AG04450 (cell line): ENCODE results near the gene PROKR1. TPM values are rescaled to one million over a fixed set of nuclear protein-coding genes. Genes with fewer than 3 reads are reported as not detected.
"Not testable (repeated sequence)": the region's sequence is repeated elsewhere in the genome, so short reads cannot be mapped to it uniquely, and the experiment has no call there.

Experiments used
- CTCF ChIA-PET: fragments of 300-600, 350-600 bp; formaldehyde crosslinking; extraction: SDS; loops from one replicate; lab custom pipeline; 2022; ENCODE audit warnings: antibody characterized with exemption, inconsistent platforms; lab: Charles Lee
- POLR2A ChIA-PET: fragments of 350-600 bp; formaldehyde crosslinking; extraction: SDS; loops from one replicate; lab custom pipeline; 2021; ENCODE audit warnings: antibody characterized with exemption, inconsistent platforms; lab: Yijun Ruan, JAX
- DNase-seq: peaks from one replicate; pipeline ENCODE4 v3.0.0-alpha.2; 2011; ENCODE audit warnings: low read depth, low spot score
- H3K27ac ChIP-seq: one replicate; pipeline ENCODE4 v1.5.1; 2012; ENCODE audit warnings: low read depth, low read length, control low read depth
- H3K27me3 ChIP-seq: one replicate; pipeline ENCODE4 v1.6.0; 2012; ENCODE audit warnings: low read length; ENCODE audit not compliant: control insufficient read depth, insufficient read depth
- H3K4me3 ChIP-seq: 2 replicates; pipeline ENCODE4 v1.5.1; 2011; ENCODE audit warnings: mild to moderate bottlenecking, low read depth, low read length, control low read depth
- H3K9me3 ChIP-seq: 2 replicates; pipeline ENCODE4 v1.5.1; 2012; ENCODE audit warnings: low read length; ENCODE audit not compliant: control insufficient read depth, insufficient read depth
- polyA plus RNA-seq: library from polyadenylated mRNA; depleted of rRNA; stranded (reverse); fragments of >200 nt; gene quantifications from 2 replicates; pipeline ENCODE4 v1.2.3, GENCODE V29; 2011
- TF ChIP-seq, protein P1 (sequence below): IDR thresholded peaks from 2 replicates; pipeline ENCODE4 v1.5.1; 2011; ENCODE audit warnings: low read depth, low read length, control low read depth, inconsistent platforms

Gene PROKR1
- polyA plus RNA-seq, 1 experiment, result not detected

- Histone ChIP-seq H3K27ac (no peak overlapping the region), H3K4me3 (no peak overlapping the region), H3K9me3 (no peaks in the 10 kb centered on the region), H3K27me3 (peaks cover 16% of the 10 kb centered on the region)
- ChIA-PET POLR2A (no interaction called here), CTCF (no interaction called here)
- DNase-seq, result no peak
- TF ChIP-seq, protein P1, sequence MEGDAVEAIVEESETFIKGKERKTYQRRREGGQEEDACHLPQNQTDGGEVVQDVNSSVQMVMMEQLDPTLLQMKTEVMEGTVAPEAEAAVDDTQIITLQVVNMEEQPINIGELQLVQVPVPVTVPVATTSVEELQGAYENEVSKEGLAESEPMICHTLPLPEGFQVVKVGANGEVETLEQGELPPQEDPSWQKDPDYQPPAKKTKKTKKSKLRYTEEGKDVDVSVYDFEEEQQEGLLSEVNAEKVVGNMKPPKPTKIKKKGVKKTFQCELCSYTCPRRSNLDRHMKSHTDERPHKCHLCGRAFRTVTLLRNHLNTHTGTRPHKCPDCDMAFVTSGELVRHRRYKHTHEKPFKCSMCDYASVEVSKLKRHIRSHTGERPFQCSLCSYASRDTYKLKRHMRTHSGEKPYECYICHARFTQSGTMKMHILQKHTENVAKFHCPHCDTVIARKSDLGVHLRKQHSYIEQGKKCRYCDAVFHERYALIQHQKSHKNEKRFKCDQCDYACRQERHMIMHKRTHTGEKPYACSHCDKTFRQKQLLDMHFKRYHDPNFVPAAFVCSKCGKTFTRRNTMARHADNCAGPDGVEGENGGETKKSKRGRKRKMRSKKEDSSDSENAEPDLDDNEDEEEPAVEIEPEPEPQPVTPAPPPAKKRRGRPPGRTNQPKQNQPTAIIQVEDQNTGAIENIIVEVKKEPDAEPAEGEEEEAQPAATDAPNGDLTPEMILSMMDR, result no peak
Measured at GRCh38 chr2:68673631-68674030, 30.3 kb downstream of the PROKR1 start.

GRCh38 chr2:68675470-68675869 lies 32.1 kb downstream of the PROKR1 start:
- TF ChIP-seq, protein P1, result no peak
- DNase-seq, result no peak
- Histone ChIP-seq H3K27me3 (peaks cover 16% of the 10 kb centered on the region), H3K4me3 (no peak overlapping the region), H3K27ac (no peak overlapping the region), H3K9me3 (no peaks in the 10 kb centered on the region)
- POLR2A ChIA-PET, result no interaction called here
- CTCF ChIA-PET, result no interaction called here

DNA sequence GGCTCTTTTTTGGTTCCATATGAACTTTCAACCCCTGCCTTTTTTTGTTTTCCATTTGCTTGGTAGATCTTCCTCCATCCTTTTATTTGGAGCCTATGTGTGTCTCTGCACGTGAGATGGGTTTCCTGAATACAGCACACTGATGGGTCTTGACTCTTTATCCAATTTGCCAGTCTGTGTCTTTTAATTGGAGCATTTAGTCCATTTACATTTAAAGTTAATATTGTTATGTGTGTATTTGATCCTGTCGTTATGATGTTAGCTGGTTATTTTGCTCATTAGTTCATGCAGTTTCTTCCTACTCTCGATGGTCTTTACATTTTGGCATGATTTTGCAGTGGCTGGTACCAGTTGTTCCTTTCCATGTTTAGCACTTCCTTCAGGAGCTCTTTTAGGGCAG lies 34.5 kb downstream of the PROKR1 start:
- DNase-seq, H3K27ac ChIP-seq, CTCF ChIA-PET, H3K9me3 ChIP-seq, POLR2A ChIA-PET, H3K4me3 ChIP-seq: not testable (repeated sequence)
- peaks cover 19% of the 10 kb centered on the region for H3K27me3 ChIP-seq

- Histone ChIP-seq H3K27me3 (peaks cover 13% of the 10 kb centered on the region), H3K4me3 (peak overlapping the region; percentile 20; the same call in 1 of the 2 replicates)
- CTCF ChIA-PET, result interaction anchor here (0.6 to 1.4 kb wide), 2 partner anchors 84 to 1976 kb away, joined by 3 read pairs; no protein-coding TSS in a partner anchor
- H3K27ac ChIP-seq, H3K9me3 ChIP-seq, POLR2A ChIA-PET, DNase-seq: not testable (repeated sequence)
Measured at GRCh38 chr2:68679166-68679916, 36.0 kb downstream of the PROKR1 start.

DNA sequence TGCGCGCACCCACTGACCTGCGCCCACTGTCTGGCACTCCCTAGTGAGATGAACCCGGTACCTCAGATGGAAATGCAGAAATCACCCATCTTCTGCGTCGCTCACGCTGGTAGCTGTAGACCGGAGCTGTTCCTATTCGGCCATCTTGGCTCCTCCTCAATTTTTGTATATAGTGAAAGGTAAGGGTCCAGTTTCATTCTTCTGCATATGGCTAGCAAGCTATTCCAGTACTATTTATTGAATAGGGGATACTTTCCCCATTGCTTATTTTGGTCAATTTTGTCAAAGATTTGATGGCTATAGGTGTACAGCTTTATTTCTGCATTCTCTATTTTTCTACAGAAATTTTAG lies 36.5 kb downstream of the PROKR1 start:
- H3K27me3 ChIP-seq, H3K4me3 ChIP-seq, H3K9me3 ChIP-seq, POLR2A ChIA-PET, H3K27ac ChIP-seq, DNase-seq: not testable (repeated sequence)
- CTCF ChIA-PET, result interaction anchor here (0.6 to 1.4 kb wide), 2 partner anchors 84 to 1976 kb away, joined by 3 read pairs; no protein-coding TSS in a partner anchor

DNA sequence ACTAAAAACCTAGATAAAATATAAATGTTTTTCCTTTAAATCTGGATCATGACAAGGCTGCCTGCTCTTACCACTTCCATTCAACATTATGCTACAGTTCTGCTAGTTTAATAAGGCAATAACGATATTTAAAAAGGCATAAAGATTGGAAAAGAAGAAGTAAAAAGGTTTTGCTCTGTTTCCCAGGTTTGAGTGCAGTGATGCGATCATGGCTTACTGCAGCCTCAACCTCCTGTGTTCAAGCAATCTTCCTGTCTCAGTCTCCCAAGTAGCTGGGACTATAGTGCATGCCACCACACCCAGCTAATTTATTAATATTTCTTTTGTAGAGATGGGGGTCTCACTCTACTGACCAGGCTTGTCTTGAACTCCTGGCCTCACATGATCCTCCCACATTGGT lies 40.8 kb downstream of the PROKR1 start:
- TF ChIP-seq, protein P1, result no peak
- ChIA-PET POLR2A (no interaction called here), CTCF (no interaction called here)
- H3K27me3 ChIP-seq, result peaks cover 10% of the 10 kb centered on the region
- DNase-seq, result no peak
- H3K4me3 ChIP-seq, result no peak overlapping the region
- no peaks in the 10 kb centered on the region for H3K9me3 ChIP-seq
- H3K27ac ChIP-seq, result no peak overlapping the region
